ENCODE data around the gene ACOXL. TPM values are rescaled to one million over a fixed set of nuclear protein-coding genes. Genes with fewer than 3 reads are reported as not detected.

The ACOXL gene
- total and polyA plus RNA-seq, 2 of the 8 experiments (the other 6 are each of a cell fraction or from before 2014, with no cell fraction given), result 11.4 to 20.6 TPM

DNA sequence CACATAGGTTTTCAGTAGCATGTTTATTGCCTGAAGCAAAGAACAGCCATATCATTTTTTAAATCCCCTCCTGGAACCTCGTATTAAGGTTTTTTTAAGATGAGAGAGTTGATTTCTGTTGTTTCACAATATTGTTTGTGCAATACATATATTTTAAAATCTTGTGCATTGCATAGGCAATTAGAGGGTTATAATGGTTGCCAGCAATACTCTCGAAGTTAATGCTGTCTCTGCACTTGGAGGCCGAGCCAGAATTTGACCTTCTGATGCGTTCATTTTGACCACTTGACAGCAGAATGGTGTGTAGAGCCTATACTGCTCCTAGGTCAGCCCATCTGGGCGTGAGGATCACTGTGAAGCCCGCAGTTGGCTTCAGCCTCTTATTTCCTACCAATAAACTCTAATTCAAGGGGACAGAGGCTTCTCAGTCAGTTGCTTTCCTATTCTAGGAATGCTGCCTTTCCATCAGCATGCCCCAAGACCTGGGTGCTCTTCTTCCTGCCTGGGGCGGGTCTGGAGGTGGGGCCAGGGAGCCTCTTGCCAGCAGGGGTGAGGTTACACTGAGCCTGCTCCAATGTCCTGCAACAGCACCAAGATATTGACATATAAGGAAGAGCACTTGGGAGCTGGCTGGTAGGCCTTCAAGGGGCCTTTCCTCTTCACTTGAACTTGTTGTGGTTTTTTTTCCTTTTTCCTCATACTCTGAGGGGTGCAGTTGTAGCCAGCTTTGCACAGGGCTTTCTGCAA, 297.0 kb downstream of the ACOXL start:
- H2BK15ac ChIP-seq (ENCODE audit: low read length), result no peak overlapping the region
- H4K91ac ChIP-seq (replicated peaks; ENCODE audit: insufficient read length, low read length), result no peak overlapping the region
- POLR2A ChIA-PET (ENCODE audit: partially characterized antibody), result no interaction called here
- DNase-seq (ENCODE audit: low read depth in 1 of 2, low spot score in 2 of 2) (peak in 1 of 2 experiments; percentile 43), FAIRE-seq (no peak)
- H3K27me3 ChIP-seq (replicated peaks in 1 of 4; ENCODE audit: control insufficient read depth in 3 of 4, extremely low read depth in 1 of 4, insufficient read depth in 3 of 4, low read length in 3 of 4), result no peaks in the 10 kb centered on the region
- no peak overlapping the region for H3K23ac ChIP-seq (ENCODE audit: insufficient read length)
- no peak overlapping the region for H3K9ac ChIP-seq (replicated peaks in 1 of 4; ENCODE audit: extremely low read depth in 1 of 4, low read depth in 3 of 4, low read length in 3 of 4)
- no peak overlapping the region for H2BK120ac ChIP-seq (replicated peaks; ENCODE audit: low read depth, low read length)
- H3K4me2 ChIP-seq (ENCODE audit: insufficient read depth in 1 of 2, low read depth in 2 of 2, low read length in 2 of 2), result no peak overlapping the region
- H4K8ac ChIP-seq (ENCODE audit: extremely low read depth, insufficient read depth, low read length), result no peak overlapping the region
- peaks cover 0 to 8% (median 4%) of the 10 kb centered on the region in 4 experiments; a peak in 4 of 7 replicates for H3K4me1 ChIP-seq (replicated peaks in 1 of 4; ENCODE audit: control insufficient read depth in 3 of 4, insufficient read depth in 4 of 4, low read length in 3 of 4)
- H3K9me3 ChIP-seq (ENCODE audit: insufficient read depth in 2 of 2, low read depth in 1 of 2, low read length in 1 of 2), result no peaks in the 10 kb centered on the region
- no peak overlapping the region for H3K4me3 ChIP-seq (ENCODE audit: extremely low read depth in 1 of 4, insufficient read depth in 2 of 4, low read depth in 3 of 4, low read length in 4 of 4)
- H2BK20ac ChIP-seq (ENCODE audit: low read length), result no peak overlapping the region
- no peak overlapping the region for H3K27ac ChIP-seq (ENCODE audit: low read depth, low read length)
- no peaks in the 10 kb centered on the region for H3K79me2 ChIP-seq (ENCODE audit: control insufficient read depth in 1 of 2, insufficient read depth in 2 of 2, low read length in 2 of 2)
- no peak overlapping the region for H2AK5ac ChIP-seq (ENCODE audit: low read depth, low read length)
- H3K18ac ChIP-seq (ENCODE audit: extremely low read depth, low read length), result no peak overlapping the region
- H4K20me1 ChIP-seq (replicated peaks in 1 of 2; ENCODE audit: control insufficient read depth in 1 of 2, insufficient read depth in 2 of 2, low read length in 2 of 2), result no peaks in the 10 kb centered on the region
- no peak overlapping the region for H3K14ac ChIP-seq (ENCODE audit: insufficient read length)
- H3K4ac ChIP-seq (replicated peaks; ENCODE audit: insufficient read length, low read depth, low read length), result no peak overlapping the region
- H3K56ac ChIP-seq (replicated peaks; ENCODE audit: insufficient read length, low read depth, low read length), result no peak overlapping the region
- H3K36me3 ChIP-seq (ENCODE audit: control insufficient read depth in 2 of 4, insufficient read depth in 4 of 4, low read length in 3 of 4), result peaks cover 0 to 7% (median 0%) of the 10 kb centered on the region in 4 experiments; a peak in 4 of 8 replicates
- no peak overlapping the region for H2AFZ ChIP-seq (ENCODE audit: low read length)
- H4K5ac ChIP-seq (ENCODE audit: insufficient read length, low read depth, low read length), result no peak overlapping the region
- no peaks in the 10 kb centered on the region for H3K79me1 ChIP-seq (ENCODE audit: low read depth, low read length)
- no peak overlapping the region for H2BK12ac ChIP-seq (ENCODE audit: low read depth, low read length)
- CTCF ChIA-PET (ENCODE audit: partially characterized antibody), result interaction anchor here (1.2 to 1.3 kb wide), 3 partner anchors 14 to 236 kb away, joined by 3 to 5 read pairs (median 3); no protein-coding TSS in a partner anchor
- 65% methylated on average over 7 of the region's 7 CpGs; no CpG with 5 or more reads in 1 of the 2 experiments for WGBS, 2 experiments (ENCODE audit: extremely low coverage in 1 of 2, insufficient coverage in 1 of 2, insufficient read length in 1 of 2, insufficient replicate concordance in 2 of 2, low coverage in 1 of 2, low lambda C conversion rate in 2 of 2, missing lambda C conversion rate in 1 of 2)
- H3K23me2 ChIP-seq (ENCODE audit: low read depth, low read length), result no peaks in the 10 kb centered on the region
- TF ChIP-seq NRF1 (IDR thresholded peaks at IDR 0.05; ENCODE audit: low read depth, low read length) (no peak), RAD21 (IDR thresholded peaks at IDR 0.05 in 1 of 2, conservative IDR thresholded peaks at IDR 0.05 in 1 of 2; ENCODE audit: low read depth in 2 of 2, low read length in 2 of 2) (no peak), SP1 (IDR thresholded peaks at IDR 0.05; ENCODE audit: low read depth, low read length) (no peak), RBBP5 (IDR thresholded peaks at IDR 0.05; ENCODE audit: borderline replicate concordance, low read depth, low read length) (no peak), JUN (IDR thresholded peaks at IDR 0.05; ENCODE audit: low read depth, low read length) (no peak), CBX5 (IDR thresholded peaks at IDR 0.05; ENCODE audit: low read depth, low read length) (no peak), EGR1 (IDR thresholded peaks at IDR 0.05; ENCODE audit: borderline replicate concordance, low read depth, low read length) (no peak), BCL11A (IDR thresholded peaks at IDR 0.05; ENCODE audit: low read depth in 2 of 2, low read length in 2 of 2) (no peak), SUZ12 (IDR thresholded peaks at IDR 0.05; ENCODE audit: low read length) (no peak)
- TF ChIP-seq, protein P1, sequence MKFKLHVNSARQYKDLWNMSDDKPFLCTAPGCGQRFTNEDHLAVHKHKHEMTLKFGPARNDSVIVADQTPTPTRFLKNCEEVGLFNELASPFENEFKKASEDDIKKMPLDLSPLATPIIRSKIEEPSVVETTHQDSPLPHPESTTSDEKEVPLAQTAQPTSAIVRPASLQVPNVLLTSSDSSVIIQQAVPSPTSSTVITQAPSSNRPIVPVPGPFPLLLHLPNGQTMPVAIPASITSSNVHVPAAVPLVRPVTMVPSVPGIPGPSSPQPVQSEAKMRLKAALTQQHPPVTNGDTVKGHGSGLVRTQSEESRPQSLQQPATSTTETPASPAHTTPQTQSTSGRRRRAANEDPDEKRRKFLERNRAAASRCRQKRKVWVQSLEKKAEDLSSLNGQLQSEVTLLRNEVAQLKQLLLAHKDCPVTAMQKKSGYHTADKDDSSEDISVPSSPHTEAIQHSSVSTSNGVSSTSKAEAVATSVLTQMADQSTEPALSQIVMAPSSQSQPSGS (IDR thresholded peaks at IDR 0.05; ENCODE audit: low read length), result no peak
- no peak overlapping the region for H2BK5ac ChIP-seq (ENCODE audit: low read depth, low read length)
